Osteoblast (primary cell): ENCODE data around the gene CUEDC1. TPM values are rescaled to one million over a fixed set of nuclear protein-coding genes. Genes with fewer than 3 reads are reported as not detected.

Experiments used
- DNase-seq: peaks from one replicate; pipeline ENCODE4 v3.0.0; 2011; ENCODE audit warnings: low spot score, mixed read lengths; ENCODE audit not compliant: insufficient read length; ENCODE audit errors: missing footprints
- H2AFZ ChIP-seq: 2 replicates; pipeline ENCODE4 v1.6.0; 2011; ENCODE audit warnings: mild to moderate bottlenecking, low read length
- H3K27ac ChIP-seq: 2 replicates; pipeline ENCODE4 v1.5.1; 2011; ENCODE audit warnings: mild to moderate bottlenecking, low read depth, low read length, moderate library complexity
- H3K27me3 ChIP-seq: 2 replicates; pipeline ENCODE4 v1.6.0; 2012; ENCODE audit warnings: mild to moderate bottlenecking, control low read depth, inconsistent platforms, low read length, moderate library complexity; ENCODE audit not compliant: insufficient read depth
- H3K36me3 ChIP-seq: 2 replicates; pipeline ENCODE4 v1.5.1; 2011; ENCODE audit warnings: mild to moderate bottlenecking, low read length, control low read depth, moderate library complexity; ENCODE audit not compliant: insufficient read depth
- H3K4me1 ChIP-seq: 2 replicates; pipeline ENCODE4 v1.5.1; 2011; ENCODE audit warnings: mild to moderate bottlenecking, low read length, control low read depth, moderate library complexity; ENCODE audit not compliant: insufficient read depth
- H3K4me2 ChIP-seq: 2 replicates; pipeline ENCODE4 v1.6.0; 2011; ENCODE audit warnings: mild to moderate bottlenecking, low read length; ENCODE audit not compliant: insufficient read depth
- H3K4me3 ChIP-seq: fragments of 200-600 bp; sonication (generic); 3 replicates; pipeline ENCODE4 v1.5.1; 2012; ENCODE audit warnings: mild to moderate bottlenecking, low read length, inconsistent platforms; ENCODE audit not compliant: insufficient read depth
- H3K79me2 ChIP-seq: 2 replicates; pipeline ENCODE4 v1.6.0; 2012; ENCODE audit warnings: mild to moderate bottlenecking, low read length, control low read depth, inconsistent platforms; ENCODE audit not compliant: insufficient read depth
- H3K9me3 ChIP-seq: 2 replicates; pipeline ENCODE4 v1.5.1; 2011; ENCODE audit warnings: low read depth, low read length, control low read depth
- H4K20me1 ChIP-seq: 2 replicates; pipeline ENCODE4 v1.6.0; 2012; ENCODE audit warnings: mild to moderate bottlenecking, low read length, control low read depth; ENCODE audit not compliant: insufficient read depth
- CTCF ChIP-seq: IDR thresholded peaks from 2 replicates; pipeline ENCODE4 v1.5.1; 2011; ENCODE audit warnings: mild to moderate bottlenecking, low read depth, low read length, moderate library complexity; ENCODE audit errors: extremely low read depth
- total RNA-seq: library from RNA; depleted of rRNA; stranded (reverse); fragments of >200 nt; gene quantifications from 2 replicates; pipeline ENCODE4 v1.2.3, GENCODE V29; 2012

The CUEDC1 gene
- total RNA-seq, 1 donor = 21.0 TPM

GRCh38 chr17:58002154-58002948 is 47.1 kb upstream of the CUEDC1 start:
- Histone ChIP-seq H3K4me3 (no peak overlapping the region), H3K27ac (no peak overlapping the region), H3K4me2 (peak overlapping the region; percentile 2), H4K20me1 (peaks cover 58% of the 10 kb centered on the region), H2AFZ (no peak overlapping the region), H3K36me3 (peaks cover 80% of the 10 kb centered on the region), H3K4me1 (peaks cover 40% of the 10 kb centered on the region), H3K79me2 (peaks cover 54% of the 10 kb centered on the region), H3K27me3 (no peaks in the 10 kb centered on the region), H3K9me3 (no peaks in the 10 kb centered on the region)
- DNase-seq = no peak
- no peak for TF ChIP-seq CTCF

- Histone ChIP-seq H3K9me3 (no peaks in the 10 kb centered on the region), H4K20me1 (peaks cover 54% of the 10 kb centered on the region), H3K27ac (no peak overlapping the region), H3K79me2 (peaks cover 49% of the 10 kb centered on the region), H3K4me2 (no peak overlapping the region), H2AFZ (no peak overlapping the region), H3K27me3 (no peaks in the 10 kb centered on the region), H3K4me1 (peaks cover 40% of the 10 kb centered on the region), H3K4me3 (no peak overlapping the region), H3K36me3 (peaks cover 82% of the 10 kb centered on the region)
- TF ChIP-seq CTCF = no peak
- no peak for DNase-seq
Observed at GRCh38 chr17:58001461-58002124, 46.4 kb upstream of the CUEDC1 start.

GRCh38 chr17:57999496-58000017 is 44.3 kb upstream of the CUEDC1 start:
- no peak overlapping the region for H3K4me3 ChIP-seq
- no peak overlapping the region for H2AFZ ChIP-seq
- H3K4me1 ChIP-seq = peaks cover 29% of the 10 kb centered on the region
- peaks cover 34% of the 10 kb centered on the region for H4K20me1 ChIP-seq
- no peak for DNase-seq
- no peaks in the 10 kb centered on the region for H3K27me3 ChIP-seq
- H3K27ac ChIP-seq = no peak overlapping the region
- H3K9me3 ChIP-seq = no peaks in the 10 kb centered on the region
- peaks cover 67% of the 10 kb centered on the region for H3K36me3 ChIP-seq
- no peak overlapping the region for H3K4me2 ChIP-seq
- peaks cover 29% of the 10 kb centered on the region for H3K79me2 ChIP-seq
- peak; percentile 81 for TF ChIP-seq CTCF

- Histone ChIP-seq H3K4me3 (no peak overlapping the region), H2AFZ (no peak overlapping the region), H3K79me2 (peaks cover 24% of the 10 kb centered on the region), H3K27ac (no peak overlapping the region), H3K9me3 (no peaks in the 10 kb centered on the region), H3K4me2 (no peak overlapping the region), H3K27me3 (no peaks in the 10 kb centered on the region), H3K4me1 (peaks cover 24% of the 10 kb centered on the region), H3K36me3 (peaks cover 62% of the 10 kb centered on the region), H4K20me1 (peaks cover 29% of the 10 kb centered on the region)
- no peak for TF ChIP-seq CTCF
- DNase-seq = no peak
Observed at GRCh38 chr17:57999010-57999495, 43.8 kb upstream of the CUEDC1 start.
